Measurements from ENCODE around the gene LATS2.

GRCh38 chr13:21010621-21011020, 50.8 kb downstream of the LATS2 start:
- no peak for TF ChIP-seq CTCF (IDR thresholded peaks at IDR 0.05)
- no peak for TF ChIP-seq POLR2A (IDR thresholded peaks at IDR 0.05)
